Gastrocnemius medialis (tissue), 4 donors: Measurements from ENCODE around the gene ST6GALNAC1. TPM values are rescaled to one million over a fixed set of nuclear protein-coding genes. Genes with fewer than 3 reads are reported as not detected.
A peak's percentile ranks its signal among the peaks of the same experiment; 100 is the strongest.

ENCODE experiments used
- ATAC-seq, 2 donors: fragments of 150-250 bp; one replicate each; pipeline ENCODE4 v1.9.1; 2016
- DNase-seq, 2 donors: peaks; one replicate each; pipeline ENCODE4 v3.0.0-alpha.2; 2019
- H3K27ac ChIP-seq, 4 donors: fragments of 200-600 bp; sonication (generic); 1 replicate in 1 of 4; 2 replicates in 3 of 4; pipeline ENCODE4 v1.5.1; 2016 to 2018; ENCODE audit warnings: mild to moderate bottlenecking in 2 of 4, moderate library complexity in 1 of 4
- H3K27me3 ChIP-seq, 3 donors: fragments of 200-600 bp; sonication (generic) in 2 of 3; 1 replicate in 1 of 3; 2 replicates in 2 of 3; pipeline versions ENCODE4 v1.5.1 to v1.6.0; 2016 to 2019; ENCODE audit warnings: mild to moderate bottlenecking in 1 of 3, moderate library complexity in 1 of 3
- H3K36me3 ChIP-seq, 2 donors: fragments of 200-600 bp; sonication (generic) in 1 of 2; one replicate each; pipeline ENCODE4 v1.5.1; 2017 to 2018
- H3K4me1 ChIP-seq, 2 donors: fragments of 200-600 bp; sonication (generic) in 1 of 2; one replicate each; pipeline ENCODE4 v1.5.1; 2016 to 2017; ENCODE audit warnings: mild to moderate bottlenecking in 2 of 2
- H3K4me3 ChIP-seq, 4 donors: fragments of 200-600 bp; sonication (generic) in 3 of 4; 1 replicate in 1 of 4; 2 replicates in 3 of 4; pipeline ENCODE4 v1.5.1; 2016 to 2019; ENCODE audit warnings: mild to moderate bottlenecking in 2 of 4
- H3K9me3 ChIP-seq, 3 donors: fragments of 200-600 bp; sonication (generic) in 2 of 3; 1 replicate in 1 of 3; 2 replicates in 2 of 3; pipeline ENCODE4 v1.5.1; 2016 to 2019
- POLR2A ChIP-seq, 2 donors: fragments of 450-650 bp; IDR thresholded peaks; one replicate each; pipeline ENCODE4 v1.6.1; 2017; ENCODE audit warnings: antibody characterized with exemption in 2 of 2, mild to moderate bottlenecking in 2 of 2, moderate library complexity in 2 of 2
- in situ Hi-C, 4 donors: fragments of 200-750 bp; cut with MboI; loops; one replicate each; pipeline versions ENCODE4 v1.15.0 to v1.8.0; 2017; ENCODE audit warnings: low sequenced_read_pairs in 4 of 4
- intact Hi-C: fragments of 100-400 bp; cut with DNase I; formaldehyde crosslinking; loops from one replicate; pipeline ENCODE4 v1.15.1; 2023; ENCODE audit warnings: low total_unique reads
- total RNA-seq, 4 donors: library from RNA; depleted of rRNA; stranded (reverse); fragments of >200 nt; gene quantifications; one replicate each; pipeline versions ENCODE4 v1.1.0 to v1.2.3, GENCODE V29; 2016
- TF ChIP-seq, protein P1 (sequence below), 5 experiments: fragments of 450-650 bp in 3 of 5; fragments of 200-600 bp in 2 of 5; sonication (generic) in 2 of 5; IDR thresholded peaks in 4 of 5; conservative IDR thresholded peaks in 1 of 5; 1 replicate in 4 of 5; 2 replicates in 1 of 5; pipeline ENCODE4 v1.5.1; 2016 to 2019; ENCODE audit warnings: antibody characterized with exemption in 5 of 5, mild to moderate bottlenecking in 3 of 5, moderate library complexity in 3 of 5

Gene ST6GALNAC1
- total RNA-seq, 4 donors from 2014 or later: 1.5 to 4.3 (median 2.0) TPM

DNA sequence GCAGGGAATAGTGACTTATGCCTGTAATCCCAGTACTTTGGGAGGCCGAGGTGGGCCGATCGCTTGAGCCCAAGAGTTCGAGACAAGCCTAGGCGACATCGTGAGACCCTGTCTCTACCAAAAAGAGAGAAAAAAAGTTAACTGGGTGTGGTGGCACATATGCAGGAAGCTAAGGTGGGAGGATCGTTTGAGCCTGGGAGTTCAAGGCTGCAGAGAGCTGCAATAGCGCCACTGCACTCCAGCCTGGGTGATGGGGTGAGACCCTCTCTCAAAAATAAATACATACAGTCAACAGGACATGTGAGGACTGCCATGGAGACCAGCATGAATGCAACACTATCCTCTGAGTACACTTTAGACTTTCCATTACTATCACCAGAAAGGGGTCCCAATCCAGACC, 42.5 kb downstream of the ST6GALNAC1 start:
- DNase-seq: no peak
- H3K27me3 ChIP-seq: no peaks in the 10 kb centered on the region
- no peaks in the 10 kb centered on the region for H3K9me3 ChIP-seq
- no peak for ATAC-seq
- intact Hi-C loops: no loop called here
- H3K4me1 ChIP-seq: no peaks in the 10 kb centered on the region
- in situ Hi-C loops: no loop called here
- TF ChIP-seq POLR2A (IDR thresholded peaks at IDR 0.05): no peak
- TF ChIP-seq, protein P1, sequence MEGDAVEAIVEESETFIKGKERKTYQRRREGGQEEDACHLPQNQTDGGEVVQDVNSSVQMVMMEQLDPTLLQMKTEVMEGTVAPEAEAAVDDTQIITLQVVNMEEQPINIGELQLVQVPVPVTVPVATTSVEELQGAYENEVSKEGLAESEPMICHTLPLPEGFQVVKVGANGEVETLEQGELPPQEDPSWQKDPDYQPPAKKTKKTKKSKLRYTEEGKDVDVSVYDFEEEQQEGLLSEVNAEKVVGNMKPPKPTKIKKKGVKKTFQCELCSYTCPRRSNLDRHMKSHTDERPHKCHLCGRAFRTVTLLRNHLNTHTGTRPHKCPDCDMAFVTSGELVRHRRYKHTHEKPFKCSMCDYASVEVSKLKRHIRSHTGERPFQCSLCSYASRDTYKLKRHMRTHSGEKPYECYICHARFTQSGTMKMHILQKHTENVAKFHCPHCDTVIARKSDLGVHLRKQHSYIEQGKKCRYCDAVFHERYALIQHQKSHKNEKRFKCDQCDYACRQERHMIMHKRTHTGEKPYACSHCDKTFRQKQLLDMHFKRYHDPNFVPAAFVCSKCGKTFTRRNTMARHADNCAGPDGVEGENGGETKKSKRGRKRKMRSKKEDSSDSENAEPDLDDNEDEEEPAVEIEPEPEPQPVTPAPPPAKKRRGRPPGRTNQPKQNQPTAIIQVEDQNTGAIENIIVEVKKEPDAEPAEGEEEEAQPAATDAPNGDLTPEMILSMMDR (IDR thresholded peaks at IDR 0.05 in 4 of 5, conservative IDR thresholded peaks at IDR 0.05 in 1 of 5): no peak
- H3K4me3 ChIP-seq: no peak overlapping the region
- H3K27ac ChIP-seq: peak overlapping the region in 1 of 4 donors; percentile 22
- H3K36me3 ChIP-seq: no peaks in the 10 kb centered on the region

DNA sequence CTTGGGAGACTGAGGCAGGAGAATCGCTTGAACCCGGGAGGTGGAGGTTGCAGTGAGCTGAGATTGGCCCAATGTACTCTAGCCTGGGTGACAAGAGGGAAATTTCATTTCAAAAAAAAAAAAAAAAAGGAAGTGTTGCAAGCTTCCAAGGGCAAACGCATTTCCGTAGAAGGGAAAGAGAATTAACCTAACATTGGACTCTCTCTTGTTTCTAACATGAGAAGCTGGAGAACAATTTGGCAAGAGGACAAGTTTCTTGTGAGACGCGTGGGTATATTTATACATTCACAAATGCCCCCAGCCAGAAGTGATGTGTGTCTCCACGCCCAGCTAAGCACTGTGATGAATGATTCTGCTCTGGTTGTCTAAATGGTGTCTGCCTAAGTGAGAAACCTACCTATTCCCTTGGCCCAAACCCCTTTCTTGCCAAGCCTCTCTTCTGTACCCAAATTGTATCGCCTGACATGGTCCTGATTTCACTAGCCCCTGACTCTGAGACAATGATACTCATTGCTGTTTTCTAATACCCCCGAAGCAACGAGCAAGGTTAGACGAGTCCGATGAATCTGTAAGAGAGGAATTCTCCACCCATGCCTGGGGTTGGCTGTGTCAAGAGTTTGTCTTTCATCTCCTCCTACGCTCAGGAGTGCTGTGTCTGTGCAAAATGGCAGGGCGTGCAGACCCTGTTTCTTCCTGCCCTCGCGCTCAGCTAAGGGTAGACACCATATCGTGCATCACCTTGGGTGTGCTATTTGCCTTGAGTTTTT, 43.7 kb downstream of the ST6GALNAC1 start:
- no peak overlapping the region for H3K4me3 ChIP-seq
- intact Hi-C loops: no loop called here
- no peaks in the 10 kb centered on the region for H3K4me1 ChIP-seq
- ATAC-seq: peak in 1 of 2 donors; percentile 32
- H3K9me3 ChIP-seq: no peaks in the 10 kb centered on the region
- in situ Hi-C loops: no loop called here
- no peak for TF ChIP-seq POLR2A (IDR thresholded peaks at IDR 0.05)
- no peak for DNase-seq
- no peak overlapping the region for H3K27ac ChIP-seq
- H3K27me3 ChIP-seq: no peaks in the 10 kb centered on the region
- H3K36me3 ChIP-seq: no peaks in the 10 kb centered on the region

DNA sequence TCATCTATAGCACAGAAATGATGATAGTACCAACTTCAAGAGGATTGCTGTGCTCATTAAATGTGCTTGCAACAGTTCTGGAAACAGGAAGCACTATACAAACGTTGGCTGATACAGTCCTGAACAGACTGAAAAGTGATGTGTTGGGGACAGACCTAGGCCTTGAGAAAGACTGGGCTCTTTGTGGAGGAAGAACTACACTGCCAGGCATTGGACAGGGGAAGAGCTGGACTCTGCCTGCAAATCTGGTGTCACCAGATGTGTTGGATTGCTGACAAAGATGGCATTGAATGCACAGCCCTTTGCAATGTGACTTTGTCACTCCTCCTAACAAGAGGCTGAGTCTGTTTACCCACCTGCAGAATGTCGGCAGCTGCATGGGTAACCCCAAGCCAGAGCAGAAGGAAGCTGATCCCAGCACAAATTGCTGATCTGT, 45.5 kb downstream of the ST6GALNAC1 start:
- no peaks in the 10 kb centered on the region for H3K27me3 ChIP-seq
- TF ChIP-seq, protein P1 (IDR thresholded peaks at IDR 0.05 in 4 of 5, conservative IDR thresholded peaks at IDR 0.05 in 1 of 5): no peak
- TF ChIP-seq POLR2A (IDR thresholded peaks at IDR 0.05): no peak
- intact Hi-C loops: no loop called here
- in situ Hi-C loops: no loop called here
- no peak overlapping the region for H3K4me3 ChIP-seq
- ATAC-seq (no peak), DNase-seq (no peak)
- no peaks in the 10 kb centered on the region for H3K36me3 ChIP-seq
- H3K4me1 ChIP-seq: no peaks in the 10 kb centered on the region
- no peaks in the 10 kb centered on the region for H3K9me3 ChIP-seq
- no peak overlapping the region for H3K27ac ChIP-seq

DNA sequence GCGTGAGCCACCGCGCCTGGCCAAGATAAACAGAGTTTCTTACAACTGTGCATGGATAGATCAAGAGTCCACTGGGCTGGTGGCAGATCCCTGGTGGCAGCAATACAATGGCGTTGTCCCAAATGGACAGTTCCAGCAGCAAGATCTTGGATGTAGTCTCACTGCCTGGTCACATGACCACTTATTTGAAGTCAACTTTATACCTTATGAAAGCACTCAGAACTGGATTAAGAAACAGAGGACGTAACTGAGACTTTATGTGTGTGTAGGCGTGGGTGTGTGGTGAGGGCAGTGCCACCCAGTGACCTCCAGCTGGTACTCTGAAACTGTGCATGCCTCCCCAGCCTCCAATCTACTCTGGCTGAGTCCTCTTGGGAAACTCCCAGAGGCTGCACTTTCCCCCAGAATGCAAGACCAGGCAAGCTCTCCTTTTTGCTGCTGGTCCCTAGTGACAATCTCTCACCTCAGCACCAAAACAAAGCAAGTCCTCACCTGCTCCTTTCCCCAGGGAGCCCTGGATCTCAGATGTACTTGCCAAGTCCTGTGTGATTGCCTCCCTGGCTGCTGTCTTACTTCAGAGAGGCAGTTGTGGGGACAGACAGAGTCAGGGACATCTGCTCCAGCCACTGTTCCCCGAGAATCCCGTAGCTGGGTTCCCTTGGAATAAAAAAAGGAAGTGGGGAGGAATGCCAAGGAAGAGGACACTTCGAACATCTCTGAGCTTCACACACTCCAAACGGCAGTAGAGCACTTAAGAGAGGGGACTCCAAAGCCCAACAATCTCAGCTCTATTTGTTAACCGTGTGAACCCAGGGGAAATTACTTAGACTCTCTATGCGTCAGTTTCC, 46.2 kb downstream of the ST6GALNAC1 start:
- intact Hi-C loops: no loop called here
- Histone ChIP-seq H3K9me3 (no peaks in the 10 kb centered on the region), H3K27me3 (no peaks in the 10 kb centered on the region), H3K36me3 (no peaks in the 10 kb centered on the region), H3K4me3 (no peak overlapping the region), H3K4me1 (no peaks in the 10 kb centered on the region), H3K27ac (no peak overlapping the region)
- in situ Hi-C loops: no loop called here
- DNase-seq (no peak), ATAC-seq (no peak)
- TF ChIP-seq, protein P1 (IDR thresholded peaks at IDR 0.05 in 4 of 5, conservative IDR thresholded peaks at IDR 0.05 in 1 of 5): no peak
- TF ChIP-seq POLR2A (IDR thresholded peaks at IDR 0.05): no peak

DNA sequence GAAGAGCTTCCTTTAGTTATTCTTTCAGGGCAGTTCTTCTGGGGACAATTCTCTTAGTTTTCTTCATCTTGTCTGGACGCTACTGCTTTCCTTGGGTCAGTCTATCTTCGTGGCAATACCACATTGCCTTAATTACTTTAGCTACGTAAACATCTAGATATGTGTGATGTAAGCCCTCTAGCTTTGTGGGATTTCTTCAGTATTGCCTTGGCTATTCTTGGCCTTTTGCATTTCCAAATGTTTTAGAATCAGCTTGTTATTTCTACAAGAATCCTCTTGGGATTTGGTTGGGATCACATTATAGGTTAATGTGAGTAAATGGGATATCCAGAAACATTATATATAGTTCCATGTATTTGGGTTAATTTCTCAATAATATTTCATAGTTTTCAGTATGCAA, 48.9 kb downstream of the ST6GALNAC1 start:
- Histone ChIP-seq H3K4me1 (no peaks in the 10 kb centered on the region), H3K4me3 (no peak overlapping the region), H3K27ac (no peak overlapping the region), H3K9me3 (no peaks in the 10 kb centered on the region), H3K27me3 (no peaks in the 10 kb centered on the region), H3K36me3 (no peaks in the 10 kb centered on the region)
- ATAC-seq: no peak
- no peak for DNase-seq
- intact Hi-C loops: no loop called here
- TF ChIP-seq, protein P1 (IDR thresholded peaks at IDR 0.05 in 4 of 5, conservative IDR thresholded peaks at IDR 0.05 in 1 of 5): no peak
- no peak for TF ChIP-seq POLR2A (IDR thresholded peaks at IDR 0.05)
- in situ Hi-C loops: no loop called here
